ENCODE results near the gene TNFSF10.

Gene TNFSF10

GRCh38 chr3:172475703-172476102 is 47.5 kb downstream of the TNFSF10 start:
- no peak overlapping the region for H3K4me3 ChIP-seq (ENCODE audit: control insufficient read depth, low read depth, low read length)

GRCh38 chr3:172471903-172472302 is 51.3 kb downstream of the TNFSF10 start:
- H3K4me3 ChIP-seq (ENCODE audit: control insufficient read depth, low read depth, low read length) = no peak overlapping the region
- no peak for DNase-seq (ENCODE audit: low read depth)
- no peak for TF ChIP-seq CTCF (conservative IDR thresholded peaks at IDR 0.05; ENCODE audit: control insufficient read depth, insufficient read depth, low read depth, low read length)

More at GRCh38 chr3:172475703-172476102, 47.5 kb downstream of the TNFSF10 start:
- no peak for DNase-seq (ENCODE audit: low read depth)
- TF ChIP-seq CTCF (conservative IDR thresholded peaks at IDR 0.05; ENCODE audit: control insufficient read depth, insufficient read depth, low read depth, low read length) = no peak

GRCh38 chr3:172470588-172470987 is 52.6 kb downstream of the TNFSF10 start:
- TF ChIP-seq CTCF (conservative IDR thresholded peaks at IDR 0.05; ENCODE audit: control insufficient read depth, insufficient read depth, low read depth, low read length) = no peak
- DNase-seq (ENCODE audit: low read depth) = no peak
- H3K4me3 ChIP-seq (ENCODE audit: control insufficient read depth, low read depth, low read length) = no peak overlapping the region

GRCh38 chr3:172467170-172467824 is 55.9 kb downstream of the TNFSF10 start:
- no peak for TF ChIP-seq CTCF (conservative IDR thresholded peaks at IDR 0.05; ENCODE audit: control insufficient read depth, insufficient read depth, low read depth, low read length)
- DNase-seq (ENCODE audit: low read depth) = peak; percentile 80
- no peak overlapping the region for H3K4me3 ChIP-seq (ENCODE audit: control insufficient read depth, low read depth, low read length)

GRCh38 chr3:172466553-172467130 is 56.6 kb downstream of the TNFSF10 start:
- no peak overlapping the region for H3K4me3 ChIP-seq (ENCODE audit: control insufficient read depth, low read depth, low read length)
- peak; percentile 41 for DNase-seq (ENCODE audit: low read depth)
- TF ChIP-seq CTCF (conservative IDR thresholded peaks at IDR 0.05; ENCODE audit: control insufficient read depth, insufficient read depth, low read depth, low read length) = no peak

- DNase-seq (ENCODE audit: low read depth) = no peak
- no peak for TF ChIP-seq CTCF (conservative IDR thresholded peaks at IDR 0.05; ENCODE audit: control insufficient read depth, insufficient read depth, low read depth, low read length)
- no peak overlapping the region for H3K4me3 ChIP-seq (ENCODE audit: control insufficient read depth, low read depth, low read length)
Measured at GRCh38 chr3:172465281-172465680, 57.9 kb downstream of the TNFSF10 start.
